Islet precursor cell (in vitro differentiated cells): Measurements from ENCODE around the gene FIG4.
"Not testable (repeated sequence)": the region's sequence is repeated elsewhere in the genome, so short reads cannot be mapped to it uniquely, and the experiment has no call there.

Source experiments
- DNase-seq: peaks from one replicate; pipeline ENCODE4 v3.0.0-alpha.2; 2018

Gene FIG4

DNA sequence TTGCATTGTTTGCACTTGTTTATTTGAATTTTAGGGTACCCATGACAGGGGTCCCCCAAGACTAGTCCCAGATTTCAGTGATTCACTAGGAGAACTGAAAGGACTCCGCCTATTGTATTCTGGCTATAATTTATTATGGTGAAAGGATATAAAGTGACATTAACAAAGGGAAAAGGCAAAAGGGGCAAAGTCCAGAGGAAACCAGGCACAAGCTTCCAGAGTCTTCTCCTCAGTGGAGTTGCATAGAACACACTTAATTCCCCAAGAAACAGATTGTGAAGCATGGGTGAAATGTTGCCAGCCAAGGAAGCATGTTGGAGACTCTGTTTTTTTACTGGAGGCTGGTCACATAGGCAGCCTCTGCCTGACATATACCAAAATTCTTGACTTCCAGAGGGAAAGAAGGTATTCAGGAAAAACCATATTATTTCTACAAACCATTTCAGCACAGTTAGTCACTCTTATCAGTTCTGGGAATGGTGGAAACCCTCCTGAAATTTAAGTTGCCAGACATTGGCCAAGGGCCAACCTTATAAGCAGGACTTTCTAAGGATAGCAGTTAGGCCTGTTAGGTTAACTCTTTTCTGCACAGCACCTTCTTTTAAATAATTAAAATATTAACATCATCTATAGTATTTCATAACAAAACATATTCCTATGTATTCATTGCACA is 71.8 kb downstream of the FIG4 start:
- DNase-seq = no peak

- DNase-seq = no peak
These were observed 75.1 kb downstream of the FIG4 start for GRCh38 chr6:109766167-109766566.

GRCh38 chr6:109767961-109768360 is 76.9 kb downstream of the FIG4 start:
- DNase-seq = no peak

GRCh38 chr6:109768485-109768884 is 77.4 kb downstream of the FIG4 start:
- DNase-seq = no peak

DNA sequence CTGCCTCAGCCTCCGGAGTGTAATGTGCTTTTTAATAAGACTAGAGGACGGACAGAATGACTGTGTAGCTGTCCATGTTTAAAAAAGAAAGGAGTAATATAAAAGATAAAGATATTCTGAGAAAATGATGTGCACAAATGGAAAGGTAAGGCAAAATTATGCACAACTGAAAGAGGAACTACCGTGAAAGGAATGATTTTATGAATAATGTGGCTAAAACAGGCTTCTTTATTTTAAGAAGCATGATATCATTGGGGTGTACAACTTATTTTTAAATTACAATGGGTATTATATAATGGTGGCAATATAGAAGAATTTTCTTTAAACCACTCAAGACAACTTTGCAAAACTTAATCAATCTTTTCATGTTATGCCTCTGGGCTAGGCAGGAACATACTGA is 78.1 kb downstream of the FIG4 start:
- DNase-seq = no peak

GRCh38 chr6:109770047-109770446 is 79.0 kb downstream of the FIG4 start:
- no peak for DNase-seq

DNA sequence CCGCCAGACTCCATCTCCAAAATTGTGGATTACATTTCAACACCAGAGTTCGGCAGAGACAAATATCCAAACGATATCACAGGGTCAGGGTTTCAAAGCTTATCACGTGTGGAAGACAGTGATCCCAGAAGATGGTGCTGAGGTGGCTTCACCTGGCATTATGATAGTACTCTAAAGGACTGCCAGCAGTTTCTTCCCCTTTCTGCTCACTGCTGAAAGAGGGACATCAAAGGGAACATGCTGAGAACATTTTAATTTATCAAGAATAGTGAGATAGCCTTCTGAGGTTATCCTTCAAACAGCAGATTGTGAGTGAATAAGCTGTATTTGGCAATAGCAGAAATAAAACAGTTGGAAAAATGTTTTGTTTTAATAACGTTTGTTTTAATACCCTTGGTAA is 79.7 kb downstream of the FIG4 start:
- no peak for DNase-seq

DNA sequence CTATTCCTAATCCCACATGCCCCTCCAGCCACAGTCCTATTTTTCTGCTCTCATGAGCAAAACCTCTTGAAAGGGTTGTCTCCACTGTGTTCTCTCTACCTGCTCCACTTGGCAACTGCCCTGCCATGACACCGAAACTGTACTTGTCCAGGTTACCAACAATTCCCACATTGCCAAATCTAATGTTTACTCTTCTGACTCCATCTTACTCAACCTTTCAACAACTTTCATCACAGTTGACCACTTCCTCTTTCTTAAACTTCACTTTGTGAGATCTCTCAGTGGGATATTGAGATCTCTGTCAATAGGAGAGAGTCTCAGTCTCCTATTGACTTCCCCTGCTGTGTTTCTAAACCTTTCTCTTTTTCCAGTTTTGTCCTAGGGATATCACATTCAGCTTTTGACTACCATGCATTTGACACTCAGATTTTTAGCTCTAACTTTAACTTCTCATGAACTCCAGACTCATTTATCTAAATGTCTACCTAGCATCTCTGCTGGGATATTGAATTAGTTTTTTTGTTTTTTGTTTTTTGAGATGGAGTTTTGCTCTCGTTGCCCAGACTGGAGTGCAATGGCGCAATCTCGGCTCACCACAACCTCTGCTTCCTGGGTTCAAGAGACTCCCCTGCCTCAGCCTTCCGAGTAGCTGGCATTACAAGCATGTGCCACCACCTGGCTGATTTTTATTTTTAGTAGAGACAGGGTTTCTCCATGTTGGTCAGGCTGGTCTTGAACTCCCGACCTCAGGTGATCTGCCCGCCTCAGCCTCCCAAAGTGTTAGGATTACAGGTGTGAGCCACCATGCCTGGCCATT is 81.1 kb downstream of the FIG4 start:
- not testable (repeated sequence) for DNase-seq

GRCh38 chr6:109772883-109773431 is 81.9 kb downstream of the FIG4 start:
- DNase-seq = no peak

GRCh38 chr6:109781001-109781400 is 89.9 kb downstream of the FIG4 start:
- no peak for DNase-seq

- DNase-seq = no peak
These were observed 91.4 kb downstream of the FIG4 start for GRCh38 chr6:109782491-109782999.

DNA sequence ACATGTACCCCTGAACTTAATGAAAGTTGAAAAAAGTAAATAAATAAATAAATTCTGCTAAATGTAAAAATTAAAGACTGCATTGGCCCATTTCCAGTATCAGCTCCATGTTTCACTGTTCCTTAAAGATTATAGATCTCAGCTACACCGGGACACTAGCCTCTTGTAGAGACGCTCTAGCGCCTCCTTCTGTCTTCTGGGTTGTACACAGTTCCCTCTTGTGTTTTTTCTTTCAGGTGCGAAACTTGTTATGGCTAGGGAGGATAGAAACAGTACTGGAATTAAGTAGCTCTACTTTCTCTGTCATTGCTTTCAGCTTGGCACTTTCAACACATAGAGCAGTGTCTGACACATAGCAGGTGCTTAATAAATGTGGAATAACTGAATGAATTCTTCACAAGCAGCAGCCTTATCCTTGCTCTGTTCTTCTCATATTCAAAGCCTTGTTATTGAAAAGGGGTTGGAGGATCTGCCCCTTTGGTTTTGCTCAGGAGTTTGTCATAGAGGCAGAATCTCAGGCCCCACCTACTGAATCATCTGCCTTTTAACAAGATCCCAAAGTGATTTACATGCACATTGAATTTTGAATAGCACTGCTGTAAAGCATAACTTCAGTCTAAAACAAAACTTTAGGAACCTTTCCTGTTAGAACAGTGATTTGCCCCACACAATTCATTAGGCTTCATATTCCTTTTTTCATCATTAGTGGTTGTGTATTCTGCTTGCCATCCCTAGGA is 92.3 kb downstream of the FIG4 start:
- no peak for DNase-seq

DNA sequence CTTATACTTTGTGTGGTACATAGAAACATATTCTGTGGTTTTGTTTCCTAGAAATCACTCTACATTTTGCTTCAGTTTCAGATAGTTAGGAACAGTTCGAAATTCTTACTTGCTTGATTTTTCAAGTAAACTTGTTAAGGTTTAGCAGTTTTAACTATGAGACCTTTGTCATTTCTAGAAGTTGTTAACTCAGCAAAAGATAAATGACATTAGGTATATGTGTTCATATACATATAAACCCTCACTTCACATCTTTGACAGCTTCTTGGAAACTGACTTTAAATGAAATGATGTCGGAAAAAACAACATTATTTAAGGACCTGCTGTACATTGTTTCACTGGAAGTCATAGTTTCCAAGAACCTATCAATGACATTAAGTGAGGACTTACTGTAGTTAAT is 96.2 kb downstream of the FIG4 start:
- no peak for DNase-seq

DNA sequence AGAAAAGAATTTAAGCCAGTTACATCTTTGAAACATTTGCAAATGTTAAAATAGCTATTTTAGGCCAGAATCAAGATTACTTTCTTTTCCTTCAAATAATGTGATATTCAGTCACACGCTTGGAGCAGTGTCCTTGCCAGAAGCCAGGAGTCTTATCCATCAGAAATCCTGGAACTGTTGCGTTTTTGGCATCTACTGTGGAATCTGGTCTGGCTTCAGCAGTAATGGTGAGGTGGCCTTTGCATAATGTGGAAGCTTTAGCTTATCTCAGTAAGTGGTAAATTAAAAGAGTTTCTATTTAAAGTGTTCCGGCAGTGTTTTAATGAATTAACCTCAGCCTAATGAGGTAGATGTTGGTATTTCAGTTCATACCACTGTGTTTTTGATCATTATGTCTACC is 97.6 kb downstream of the FIG4 start:
- DNase-seq = no peak

GRCh38 chr6:109790131-109790530 is 99.0 kb downstream of the FIG4 start:
- peak; percentile 65 for DNase-seq

GRCh38 chr6:109791301-109791700 is 100.2 kb downstream of the FIG4 start:
- peak; percentile 89 for DNase-seq

- no peak for DNase-seq
These were observed 101.9 kb downstream of the FIG4 start for GRCh38 chr6:109793021-109793420.

GRCh38 chr6:109793792-109794191 is 102.7 kb downstream of the FIG4 start:
- DNase-seq = peak; percentile 59

GRCh38 chr6:109794201-109794923 is 103.3 kb downstream of the FIG4 start:
- DNase-seq = no peak

DNA sequence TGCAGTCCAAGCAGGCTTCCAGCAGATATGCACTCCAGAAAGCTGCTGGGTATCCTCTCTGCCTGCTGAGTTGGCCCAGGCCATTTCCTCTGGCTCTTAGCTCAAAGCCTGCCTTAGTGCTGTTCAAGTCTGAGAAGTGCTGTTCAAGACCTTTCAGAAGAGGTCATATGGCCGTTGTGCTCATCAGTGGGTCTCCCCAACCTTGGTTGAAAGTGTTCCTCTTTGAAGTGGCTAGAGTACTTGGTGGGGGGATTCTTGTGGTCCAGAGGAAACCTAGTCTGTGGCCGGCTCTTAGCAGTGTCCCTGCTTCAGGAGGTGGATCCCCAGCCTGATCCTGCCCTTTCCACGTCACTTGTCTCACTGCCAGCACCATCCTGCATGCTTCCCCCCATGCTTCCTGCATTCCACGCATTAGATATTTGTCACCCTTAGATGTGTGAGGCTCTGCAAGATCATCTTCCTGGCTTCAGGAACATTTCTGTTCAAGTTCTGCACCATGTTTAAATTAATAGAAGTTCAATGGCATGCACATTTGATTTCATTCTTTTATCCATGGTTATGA is 105.0 kb downstream of the FIG4 start:
- DNase-seq = no peak

DNA sequence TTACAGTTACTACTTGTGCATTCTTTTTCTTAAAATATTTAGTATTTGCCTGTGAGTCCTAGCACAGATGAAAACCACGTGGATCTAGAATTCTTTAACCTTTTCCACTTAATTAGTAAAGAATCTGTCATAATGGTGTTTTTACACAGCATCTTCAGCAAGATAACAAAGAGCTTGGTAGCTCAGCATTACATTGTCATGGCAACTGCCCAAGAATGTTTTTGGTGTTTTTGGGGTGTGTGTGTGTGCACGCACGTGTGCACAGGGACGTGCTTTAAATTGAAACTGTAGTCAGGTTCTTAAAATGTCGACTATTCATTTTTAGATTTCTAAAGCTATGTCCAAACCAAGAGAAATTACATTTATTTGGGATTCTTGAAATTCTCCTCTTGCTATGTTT is 108.0 kb downstream of the FIG4 start:
- no peak for DNase-seq

DNA sequence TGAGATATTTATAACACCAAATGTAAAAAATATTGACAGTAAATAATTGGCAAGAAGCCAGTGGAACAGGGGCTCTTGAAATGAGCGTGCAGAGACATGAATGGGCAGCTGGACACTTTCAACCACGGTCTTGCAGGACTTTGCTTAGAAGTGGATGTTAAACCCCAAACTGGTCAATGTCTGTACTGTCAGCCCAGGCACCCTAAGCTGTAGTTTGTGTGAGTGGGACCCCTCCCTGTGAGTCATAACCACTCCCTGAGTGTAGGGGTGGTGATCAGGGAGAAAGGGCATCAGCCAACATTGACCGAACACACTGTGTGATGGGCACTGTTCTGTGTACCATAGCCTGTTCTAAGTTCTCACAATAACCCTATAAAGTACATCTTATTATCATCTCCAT is 108.6 kb downstream of the FIG4 start:
- DNase-seq = no peak
